Neural progenitor cell (in vitro differentiated cells): ENCODE results near the gene SEBOX. TPM values are rescaled to one million over a fixed set of nuclear protein-coding genes. Genes with fewer than 3 reads are reported as not detected.

Experiments used
- DNase-seq: peaks from one replicate; pipeline ENCODE4 v3.0.0-alpha.2; 2016; ENCODE audit warnings: low spot score
- H2AFZ ChIP-seq: fragments of 200-600 bp; sonication (generic); replicated peaks from 2 replicates; pipeline ENCODE4 v1.6.1; 2016; ENCODE audit warnings: antibody characterized with exemption
- H3F3A ChIP-seq: fragments of 200-600 bp; sonication (generic); 2 replicates; pipeline ENCODE4 v1.6.1; 2016; ENCODE audit warnings: antibody characterized with exemption, low read depth
- H3K27ac ChIP-seq: fragments of 200-600 bp; sonication (generic); 2 replicates; pipeline ENCODE4 v1.5.1; 2016; ENCODE audit warnings: mild to moderate bottlenecking
- H3K27me3 ChIP-seq: fragments of 200-600 bp; sonication (generic); 2 replicates; pipeline ENCODE4 v1.6.1; 2016; ENCODE audit warnings: mild to moderate bottlenecking, moderate library complexity
- H3K36me3 ChIP-seq: fragments of 200-600 bp; sonication (generic); 2 replicates; pipeline ENCODE4 v1.5.1; 2016
- H3K4me1 ChIP-seq: fragments of 200-600 bp; sonication (generic); 2 replicates; pipeline ENCODE4 v1.6.1; 2016; ENCODE audit warnings: mixed run types
- H3K4me2 ChIP-seq: fragments of 200-600 bp; sonication (generic); 2 replicates; pipeline ENCODE4 v1.6.1; 2016
- H3K4me3 ChIP-seq: fragments of 200-600 bp; sonication (generic); 2 replicates; pipeline ENCODE4 v1.5.1; 2016
- H3K79me2 ChIP-seq: fragments of 200-600 bp; sonication (generic); 2 replicates; pipeline ENCODE4 v1.6.1; 2016; ENCODE audit warnings: low read depth
- H3K9ac ChIP-seq: fragments of 200-600 bp; sonication (generic); 2 replicates; pipeline ENCODE4 v1.6.1; 2016
- H3K9me3 ChIP-seq: fragments of 200-600 bp; sonication (generic); 2 replicates; pipeline ENCODE4 v1.5.1; 2016; ENCODE audit warnings: low read depth
- H4K20me1 ChIP-seq: fragments of 200-600 bp; sonication (generic); 2 replicates; pipeline ENCODE4 v1.6.1; 2016; ENCODE audit warnings: low read depth
- H3K27ac Mint-ChIP-seq: 3 replicates; pipeline ENCODE4 v1.8.0; 2021; ENCODE audit warnings: mixed read lengths
- H3K27me3 Mint-ChIP-seq: 2 replicates; pipeline ENCODE4 v1.8.0; 2022; ENCODE audit warnings: low read depth, mild to moderate bottlenecking, inconsistent platforms, moderate library complexity, mixed read lengths; ENCODE audit not compliant: insufficient read depth
- H3K36me3 Mint-ChIP-seq: 3 replicates; pipeline ENCODE4 v1.8.0; 2021; ENCODE audit warnings: mixed read lengths
- H3K4me1 Mint-ChIP-seq: 3 replicates; pipeline ENCODE4 v1.8.0; 2021; ENCODE audit warnings: mixed read lengths
- H3K4me3 Mint-ChIP-seq: 3 replicates; pipeline ENCODE4 v1.8.0; 2021; ENCODE audit warnings: mild to moderate bottlenecking, moderate library complexity, mixed read lengths
- H3K9me3 Mint-ChIP-seq: 3 replicates; pipeline ENCODE4 v1.8.0; 2020; ENCODE audit warnings: mixed read lengths
- EZH2 ChIP-seq: fragments of 200-600 bp; sonication (generic); IDR thresholded peaks from 2 replicates; pipeline ENCODE4 v1.6.1; 2017; ENCODE audit warnings: antibody characterized with exemption, mild to moderate bottlenecking, moderate library complexity
- EZH2phosphoT487 ChIP-seq: fragments of 200-600 bp; sonication (generic); IDR thresholded peaks from 2 replicates; pipeline ENCODE4 v1.6.1; 2017; ENCODE audit warnings: antibody characterized with exemption
- total RNA-seq: library from RNA; depleted of rRNA; stranded (reverse); fragments of >200 nt; gene quantifications from 2 replicates; pipeline ENCODE4 v1.2.3, GENCODE V29; 2015; ENCODE audit warnings: low replicate concordance
- TF ChIP-seq, protein P1 (sequence below): fragments of 200-600 bp; sonication (generic); IDR thresholded peaks from 2 replicates; pipeline ENCODE4 v1.5.1; 2017; ENCODE audit warnings: antibody characterized with exemption, mild to moderate bottlenecking

Gene SEBOX
- total RNA-seq, 1 donor from 2014 or later = not detected

DNA sequence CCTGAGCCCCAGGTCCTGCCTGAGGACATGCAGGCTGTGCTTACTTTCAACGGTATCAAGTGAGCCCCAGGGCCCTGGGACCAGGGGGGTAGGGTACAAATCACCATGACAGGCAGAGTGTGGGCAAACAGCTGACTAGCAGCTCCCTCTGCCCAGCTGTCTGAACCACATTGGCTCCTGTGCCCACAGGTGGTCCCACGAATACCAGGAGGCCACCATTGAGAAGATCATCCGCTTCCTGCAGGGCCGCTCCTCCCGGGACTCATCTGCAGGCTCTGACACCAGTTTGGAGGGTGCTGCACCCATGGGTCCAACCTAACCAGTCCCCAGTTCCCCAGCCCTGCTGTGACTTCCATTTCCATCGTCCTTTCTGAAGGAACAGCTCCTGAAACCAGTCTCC lies 31.0 kb upstream of the SEBOX start:
- Histone ChIP-seq H3K9ac (no peak overlapping the region), H3K27ac (no peak overlapping the region), H3K27me3 (peaks cover 8% of the 10 kb centered on the region), H3K4me1 (no peaks in the 10 kb centered on the region), H3K9me3 (no peaks in the 10 kb centered on the region), H3K4me3 (no peak overlapping the region), H2AFZ (no peak overlapping the region), H3F3A (no peaks in the 10 kb centered on the region), H4K20me1 (no peaks in the 10 kb centered on the region), H3K79me2 (no peaks in the 10 kb centered on the region), H3K4me2 (no peak overlapping the region), H3K36me3 (no peaks in the 10 kb centered on the region)
- TF ChIP-seq, protein P1, sequence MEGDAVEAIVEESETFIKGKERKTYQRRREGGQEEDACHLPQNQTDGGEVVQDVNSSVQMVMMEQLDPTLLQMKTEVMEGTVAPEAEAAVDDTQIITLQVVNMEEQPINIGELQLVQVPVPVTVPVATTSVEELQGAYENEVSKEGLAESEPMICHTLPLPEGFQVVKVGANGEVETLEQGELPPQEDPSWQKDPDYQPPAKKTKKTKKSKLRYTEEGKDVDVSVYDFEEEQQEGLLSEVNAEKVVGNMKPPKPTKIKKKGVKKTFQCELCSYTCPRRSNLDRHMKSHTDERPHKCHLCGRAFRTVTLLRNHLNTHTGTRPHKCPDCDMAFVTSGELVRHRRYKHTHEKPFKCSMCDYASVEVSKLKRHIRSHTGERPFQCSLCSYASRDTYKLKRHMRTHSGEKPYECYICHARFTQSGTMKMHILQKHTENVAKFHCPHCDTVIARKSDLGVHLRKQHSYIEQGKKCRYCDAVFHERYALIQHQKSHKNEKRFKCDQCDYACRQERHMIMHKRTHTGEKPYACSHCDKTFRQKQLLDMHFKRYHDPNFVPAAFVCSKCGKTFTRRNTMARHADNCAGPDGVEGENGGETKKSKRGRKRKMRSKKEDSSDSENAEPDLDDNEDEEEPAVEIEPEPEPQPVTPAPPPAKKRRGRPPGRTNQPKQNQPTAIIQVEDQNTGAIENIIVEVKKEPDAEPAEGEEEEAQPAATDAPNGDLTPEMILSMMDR = no peak
- TF ChIP-seq EZH2phosphoT487 (no peak), EZH2 (no peak)
- Mint-ChIP-seq H3K27ac (no peak overlapping the region), H3K4me1 (peaks cover 13% of the 10 kb centered on the region), H3K9me3 (no peaks in the 10 kb centered on the region), H3K36me3 (peaks cover 14% of the 10 kb centered on the region), H3K27me3 (peaks cover 11% of the 10 kb centered on the region), H3K4me3 (no peak overlapping the region)
- no peak for DNase-seq

DNA sequence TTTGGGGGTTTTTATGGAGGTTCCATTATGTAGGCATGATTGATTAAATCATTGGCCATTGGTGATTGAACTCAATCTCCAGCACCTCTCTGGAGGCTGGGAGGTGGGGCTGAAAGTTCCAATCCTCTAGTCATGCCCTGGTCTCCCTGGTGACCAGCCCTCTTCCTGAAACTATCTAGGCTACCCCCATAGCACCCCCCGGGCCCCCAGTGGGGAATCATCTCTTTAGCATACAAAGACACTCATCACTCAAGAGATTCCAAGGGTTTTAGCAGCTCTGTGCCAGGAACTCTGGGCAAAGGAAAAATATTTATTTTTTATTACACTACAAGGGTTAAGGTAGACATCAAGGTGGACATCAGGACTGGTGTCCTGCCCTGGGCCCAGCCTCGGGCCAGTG lies 30.4 kb upstream of the SEBOX start:
- no peak overlapping the region for H3K4me3 ChIP-seq
- H3K27ac ChIP-seq = no peak overlapping the region
- Mint-ChIP-seq H3K4me3 (no peak overlapping the region), H3K27me3 (peaks cover 11% of the 10 kb centered on the region), H3K36me3 (peaks cover 16% of the 10 kb centered on the region), H3K27ac (no peak overlapping the region), H3K4me1 (peaks cover 13% of the 10 kb centered on the region), H3K9me3 (no peaks in the 10 kb centered on the region)
- H2AFZ ChIP-seq = no peak overlapping the region
- DNase-seq = no peak
- TF ChIP-seq EZH2 (no peak), EZH2phosphoT487 (no peak)
- TF ChIP-seq, protein P1 = no peak
- H3K9me3 ChIP-seq = no peaks in the 10 kb centered on the region
- H3F3A ChIP-seq = no peaks in the 10 kb centered on the region
- H3K79me2 ChIP-seq = no peaks in the 10 kb centered on the region
- no peak overlapping the region for H3K9ac ChIP-seq
- no peaks in the 10 kb centered on the region for H4K20me1 ChIP-seq
- no peaks in the 10 kb centered on the region for H3K36me3 ChIP-seq
- H3K4me1 ChIP-seq = no peaks in the 10 kb centered on the region
- peaks cover 5% of the 10 kb centered on the region for H3K27me3 ChIP-seq
- no peak overlapping the region for H3K4me2 ChIP-seq

DNA sequence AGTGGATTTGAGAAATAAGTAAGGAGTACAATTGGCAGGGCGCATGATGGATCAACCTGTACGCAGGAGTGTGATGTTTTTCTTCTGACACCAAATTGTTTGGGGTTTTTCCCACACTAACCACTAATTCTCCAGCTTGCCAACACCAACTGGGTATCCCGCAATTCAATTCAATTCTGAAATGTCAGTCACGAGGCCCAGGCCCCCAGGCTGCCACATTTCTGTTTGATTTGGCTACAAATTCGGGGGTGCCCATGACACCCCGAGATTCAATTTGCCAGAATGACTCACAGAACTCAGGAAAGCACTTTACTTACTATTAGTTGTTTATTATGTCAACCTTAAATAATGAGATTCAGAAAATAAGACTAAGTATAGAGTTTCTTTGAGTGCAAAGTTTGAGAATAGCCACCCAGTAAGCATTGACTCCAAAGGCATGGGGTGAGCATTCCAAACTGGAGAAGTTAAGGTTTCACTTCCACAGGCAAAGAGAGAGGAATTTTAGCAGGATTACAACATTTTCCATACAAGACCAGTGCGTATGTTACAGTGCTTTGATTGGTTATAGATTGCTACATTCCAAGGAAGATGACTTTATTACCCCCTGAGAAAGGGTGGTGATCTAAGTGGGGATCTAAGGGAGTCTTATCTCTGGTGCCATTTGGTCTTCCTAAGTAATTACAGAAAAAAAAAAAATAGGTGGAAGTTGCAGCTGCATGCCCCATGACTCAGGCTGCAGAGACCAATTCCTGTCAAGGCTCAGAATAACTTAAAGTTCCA lies 29.5 kb upstream of the SEBOX start:
- no peak overlapping the region for H3K4me3 Mint-ChIP-seq
- H3K27ac Mint-ChIP-seq = no peak overlapping the region
- Histone ChIP-seq H3K79me2 (no peaks in the 10 kb centered on the region), H3F3A (no peaks in the 10 kb centered on the region), H2AFZ (no peak overlapping the region), H3K27ac (no peak overlapping the region), H3K9me3 (no peaks in the 10 kb centered on the region), H3K4me2 (no peak overlapping the region), H3K9ac (no peak overlapping the region), H3K27me3 (no peaks in the 10 kb centered on the region), H3K4me1 (no peaks in the 10 kb centered on the region), H3K36me3 (no peaks in the 10 kb centered on the region), H3K4me3 (no peak overlapping the region), H4K20me1 (no peaks in the 10 kb centered on the region)
- H3K27me3 Mint-ChIP-seq = peaks cover 13% of the 10 kb centered on the region
- TF ChIP-seq EZH2phosphoT487 (no peak), EZH2 (no peak)
- TF ChIP-seq, protein P1 = no peak
- no peak for DNase-seq
- H3K4me1 Mint-ChIP-seq = peaks cover 13% of the 10 kb centered on the region
- peaks cover 25% of the 10 kb centered on the region for H3K36me3 Mint-ChIP-seq
- no peaks in the 10 kb centered on the region for H3K9me3 Mint-ChIP-seq
